Fibroblast of lung (primary cell): Measurements from ENCODE around the gene IL2. TPM values are rescaled to one million over a fixed set of nuclear protein-coding genes. Genes with fewer than 3 reads are reported as not detected.

Experiments used
- DNase-seq, 2 donors: peaks; one replicate each; pipeline versions ENCODE4 v3.0.0 to v3.0.0-alpha.2; 2010; ENCODE audit warnings: low read depth in 2 of 2
- H2AFZ ChIP-seq: 2 replicates; pipeline ENCODE4 v1.5.1; 2012; ENCODE audit warnings: low read length, control low read depth, inconsistent platforms
- H3K27ac ChIP-seq: 2 replicates; pipeline ENCODE4 v1.5.1; 2011; ENCODE audit warnings: low read length, control low read depth; ENCODE audit not compliant: insufficient read depth
- H3K27me3 ChIP-seq: 2 replicates; pipeline ENCODE4 v1.5.1; 2011; ENCODE audit warnings: mild to moderate bottlenecking, low read length; ENCODE audit not compliant: control insufficient read depth, insufficient read depth
- H3K36me3 ChIP-seq: 2 replicates; pipeline ENCODE4 v1.5.1; 2011; ENCODE audit warnings: low read length; ENCODE audit not compliant: control insufficient read depth, insufficient read depth
- H3K4me1 ChIP-seq: 2 replicates; pipeline ENCODE4 v1.5.1; 2011; ENCODE audit warnings: low read length; ENCODE audit not compliant: control insufficient read depth, insufficient read depth; ENCODE audit errors: extremely low read depth
- H3K4me2 ChIP-seq: 2 replicates; pipeline ENCODE4 v1.5.1; 2011; ENCODE audit warnings: low read length, control low read depth; ENCODE audit not compliant: insufficient read depth; ENCODE audit errors: extremely low read depth
- H3K4me3 ChIP-seq, 4 experiments: fragments of 200-600 bp in 1 of 4; sonication (generic) in 1 of 4; replicated peaks in 1 of 4; 2 replicates each; pipeline ENCODE4 v1.5.1; 2011 to 2016; ENCODE audit warnings: low read length in 4 of 4, low read depth in 3 of 4, mild to moderate bottlenecking in 3 of 4, control low read depth in 2 of 4, inconsistent platforms in 1 of 4, mixed read lengths in 1 of 4; ENCODE audit not compliant: insufficient read depth in 1 of 4; ENCODE audit errors: control extremely low read depth in 1 of 4
- H3K79me2 ChIP-seq: 2 replicates; pipeline ENCODE4 v1.5.1; 2012; ENCODE audit warnings: mild to moderate bottlenecking, low read length, inconsistent platforms; ENCODE audit not compliant: control insufficient read depth, insufficient read depth
- H3K9ac ChIP-seq: 2 replicates; pipeline ENCODE4 v1.5.1; 2011; ENCODE audit warnings: mild to moderate bottlenecking, low read length, control low read depth; ENCODE audit not compliant: insufficient read depth
- H3K9me3 ChIP-seq: 2 replicates; pipeline ENCODE4 v1.5.1; 2012; ENCODE audit warnings: low read depth, low read length; ENCODE audit not compliant: control insufficient read depth, insufficient read depth
- H4K20me1 ChIP-seq: 2 replicates; pipeline ENCODE4 v1.5.1; 2011; ENCODE audit warnings: low read length; ENCODE audit not compliant: control insufficient read depth, insufficient read depth; ENCODE audit errors: extremely low read depth
- CTCF ChIP-seq, 2 donors: IDR thresholded peaks in 1 of 2; conservative IDR thresholded peaks in 1 of 2; 1 replicate in 1 of 2; 2 replicates in 1 of 2; pipeline ENCODE4 v1.5.1; 2011 to 2012; ENCODE audit warnings: low read length in 2 of 2, control low read depth in 1 of 2, inconsistent platforms in 1 of 2, low read depth in 1 of 2, mild to moderate bottlenecking in 1 of 2
- EZH2 ChIP-seq: IDR thresholded peaks from 2 replicates; pipeline ENCODE4 v1.5.1; 2012; ENCODE audit warnings: low read length, control low read depth, mild to moderate bottlenecking; ENCODE audit errors: missing control alignments
- polyA minus RNA-seq: library from RNA; depleted of rRNA, polyadenylated mRNA; stranded (reverse); fragments of >200 nt; gene quantifications from 2 replicates; pipeline ENCODE4 v1.2.3, GENCODE V29; 2011; ENCODE audit warnings: low replicate concordance
- polyA plus RNA-seq, 2 donors: library from polyadenylated mRNA; depleted of rRNA in 1 of 2; stranded (reverse) in 1 of 2; unstranded in 1 of 2; fragments of >200 nt; gene quantifications; 2 replicates each; pipeline ENCODE4 v1.2.1, GENCODE V29; 2011 to 2012; ENCODE audit warnings: missing spikeins in 1 of 2
- total RNA-seq: library from RNA; depleted of rRNA; stranded (reverse); fragments of >200 nt; gene quantifications from 2 replicates; pipeline ENCODE4 v1.2.1, GENCODE V29; 2014

The IL2 gene
- total RNA-seq (not detected in 2 replicates), polyA plus RNA-seq (not detected in 2 replicates), polyA minus RNA-seq (not detected in 2 replicates)
- not detected in 2 replicates for polyA plus RNA-seq (2012)

GRCh38 chr4:122456231-122457116 is at the start of gene IL2:
TSS of gene IL2 (minus strand) at chr4:122456725. CDS start at chr4:122456440, 285 bp downstream.
- H3K27me3 ChIP-seq = no peaks in the 10 kb centered on the region
- no peak within 1 kb of the TSS for H3K9ac ChIP-seq
- no peak for DNase-seq
- no peaks in the 10 kb centered on the region for H3K79me2 ChIP-seq
- no peak within 1 kb of the TSS for H3K4me3 ChIP-seq
- no peaks in the 10 kb centered on the region for H3K4me1 ChIP-seq
- no peak within 1 kb of the TSS for H3K4me2 ChIP-seq
- no peaks in the 10 kb centered on the region for H3K36me3 ChIP-seq
- H2AFZ ChIP-seq = no peak within 1 kb of the TSS
- TF ChIP-seq CTCF (conservative IDR thresholded peaks at IDR 0.05 in 1 of 2, IDR thresholded peaks at IDR 0.05 in 1 of 2; ENCODE audit: low read depth in 1 of 2, low read length in 2 of 2) = no peak
- TF ChIP-seq EZH2 = no peak
- H4K20me1 ChIP-seq = no peaks in the 10 kb centered on the region
- no peak within 1 kb of the TSS for H3K27ac ChIP-seq
- no peaks in the 10 kb centered on the region for H3K9me3 ChIP-seq

GRCh38 chr4:122503214-122503613 is 46.7 kb upstream of the IL2 start:
- Histone ChIP-seq H3K27me3 (peaks cover 4% of the 10 kb centered on the region), H4K20me1 (no peaks in the 10 kb centered on the region), H3K4me3 (no peak overlapping the region), H3K9ac (no peak overlapping the region), H3K4me1 (no peaks in the 10 kb centered on the region), H3K9me3 (no peaks in the 10 kb centered on the region), H3K36me3 (no peaks in the 10 kb centered on the region), H3K4me2 (no peak overlapping the region), H2AFZ (no peak overlapping the region), H3K27ac (no peak overlapping the region), H3K79me2 (no peaks in the 10 kb centered on the region)
- no peak for TF ChIP-seq CTCF (conservative IDR thresholded peaks at IDR 0.05 in 1 of 2, IDR thresholded peaks at IDR 0.05 in 1 of 2; ENCODE audit: low read depth in 1 of 2, low read length in 2 of 2)
- no peak for TF ChIP-seq EZH2
- no peak for DNase-seq

- Histone ChIP-seq H3K9me3 (no peaks in the 10 kb centered on the region), H3K9ac (no peak overlapping the region), H2AFZ (no peak overlapping the region), H3K36me3 (no peaks in the 10 kb centered on the region), H4K20me1 (no peaks in the 10 kb centered on the region), H3K4me1 (no peaks in the 10 kb centered on the region), H3K79me2 (no peaks in the 10 kb centered on the region), H3K27me3 (peaks cover 4% of the 10 kb centered on the region), H3K4me2 (no peak overlapping the region), H3K4me3 (no peak overlapping the region), H3K27ac (no peak overlapping the region)
- peak; percentile 11 to 66 for DNase-seq
- TF ChIP-seq CTCF (conservative IDR thresholded peaks at IDR 0.05 in 1 of 2, IDR thresholded peaks at IDR 0.05 in 1 of 2; ENCODE audit: low read depth in 1 of 2, low read length in 2 of 2) = no peak
Measured at GRCh38 chr4:122500852-122501501, 44.5 kb upstream of the IL2 start.
